Prostate gland (tissue), 2 donors: Measurements from ENCODE around the gene MYO16.

Experiments used
- POLR2AphosphoS5 ChIP-seq: sonication (generic); formaldehyde crosslinking; IDR thresholded peaks from one replicate; pipeline ENCODE4 v1.6.1; 2017; ENCODE audit warnings: antibody characterized with exemption
- TF ChIP-seq, protein P1 (sequence below), 4 experiments: fragments of 200-600 bp in 2 of 4; fragments of 450-650 bp in 2 of 4; sonication (generic) in 2 of 4; IDR thresholded peaks; 1 replicate in 3 of 4; 2 replicates in 1 of 4; pipeline ENCODE4 v1.5.1; 2016 to 2019; ENCODE audit warnings: antibody characterized with exemption in 4 of 4, mild to moderate bottlenecking in 2 of 4, moderate library complexity in 2 of 4

DNA sequence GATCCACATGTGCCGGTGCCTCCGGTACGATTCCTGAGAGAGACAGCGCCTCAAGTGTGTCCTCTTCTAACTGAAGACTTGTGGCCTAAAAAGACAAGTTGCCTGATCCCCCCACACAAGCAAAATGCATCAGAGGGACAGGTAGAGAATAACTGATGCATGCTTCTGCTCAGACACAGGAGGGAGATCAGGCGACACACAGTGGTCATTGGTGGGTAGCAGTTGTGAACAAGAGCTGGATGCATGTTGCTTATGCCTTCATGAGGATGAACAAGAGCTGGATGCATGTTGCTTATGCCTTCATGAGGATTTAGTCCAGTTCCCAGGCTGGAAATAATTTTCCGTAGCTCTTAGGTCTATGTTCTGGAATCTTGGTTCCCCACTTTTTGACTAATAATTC is 505.6 kb downstream of the MYO16 start:
- TF ChIP-seq, protein P1, sequence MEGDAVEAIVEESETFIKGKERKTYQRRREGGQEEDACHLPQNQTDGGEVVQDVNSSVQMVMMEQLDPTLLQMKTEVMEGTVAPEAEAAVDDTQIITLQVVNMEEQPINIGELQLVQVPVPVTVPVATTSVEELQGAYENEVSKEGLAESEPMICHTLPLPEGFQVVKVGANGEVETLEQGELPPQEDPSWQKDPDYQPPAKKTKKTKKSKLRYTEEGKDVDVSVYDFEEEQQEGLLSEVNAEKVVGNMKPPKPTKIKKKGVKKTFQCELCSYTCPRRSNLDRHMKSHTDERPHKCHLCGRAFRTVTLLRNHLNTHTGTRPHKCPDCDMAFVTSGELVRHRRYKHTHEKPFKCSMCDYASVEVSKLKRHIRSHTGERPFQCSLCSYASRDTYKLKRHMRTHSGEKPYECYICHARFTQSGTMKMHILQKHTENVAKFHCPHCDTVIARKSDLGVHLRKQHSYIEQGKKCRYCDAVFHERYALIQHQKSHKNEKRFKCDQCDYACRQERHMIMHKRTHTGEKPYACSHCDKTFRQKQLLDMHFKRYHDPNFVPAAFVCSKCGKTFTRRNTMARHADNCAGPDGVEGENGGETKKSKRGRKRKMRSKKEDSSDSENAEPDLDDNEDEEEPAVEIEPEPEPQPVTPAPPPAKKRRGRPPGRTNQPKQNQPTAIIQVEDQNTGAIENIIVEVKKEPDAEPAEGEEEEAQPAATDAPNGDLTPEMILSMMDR (IDR thresholded peaks at IDR 0.05), result no peak
- no peak for TF ChIP-seq POLR2AphosphoS5
